RKO (cell line): ENCODE data around the gene ADGRE1.
"Not testable (repeated sequence)": the region's sequence is repeated elsewhere in the genome, so short reads cannot be mapped to it uniquely, and the experiment has no call there.

Source experiments
- DNase-seq: peaks from one replicate; pipeline ENCODE4 v3.0.0-alpha.2; 2016; ENCODE audit warnings: low spot score

Gene ADGRE1

GRCh38 chr19:6887316-6887715 lies at the start of gene ADGRE1:
Gene ADGRE1 (plus strand): TSS chr19:6887579. CDS start chr19:6887609, 30 bp downstream.
- no peak for DNase-seq

- no peak for DNase-seq
These were observed 49.2 kb upstream of the ADGRE1 start for GRCh38 chr19:6838062-6838655.

- no peak for DNase-seq
These were observed 44.3 kb upstream of the ADGRE1 start for GRCh38 chr19:6842871-6843607.

GRCh38 chr19:6847828-6848200 lies 39.6 kb upstream of the ADGRE1 start:
- no peak for DNase-seq

- no peak for DNase-seq
These were observed 38.4 kb upstream of the ADGRE1 start for GRCh38 chr19:6848986-6849385.

- no peak for DNase-seq
These were observed 37.5 kb upstream of the ADGRE1 start for GRCh38 chr19:6849876-6850275.

GRCh38 chr19:6851359-6851758 lies 36.0 kb upstream of the ADGRE1 start:
- no peak for DNase-seq

GRCh38 chr19:6852001-6852400 lies 35.4 kb upstream of the ADGRE1 start:
- no peak for DNase-seq

GRCh38 chr19:6853868-6854267 lies 33.5 kb upstream of the ADGRE1 start:
- no peak for DNase-seq

GRCh38 chr19:6854758-6855157 lies 32.6 kb upstream of the ADGRE1 start:
- no peak for DNase-seq

GRCh38 chr19:6856749-6857372 lies 30.5 kb upstream of the ADGRE1 start:
- no peak for DNase-seq

GRCh38 chr19:6861683-6862286 lies 25.6 kb upstream of the ADGRE1 start:
- DNase-seq, result no peak

GRCh38 chr19:6862673-6863078 lies 24.7 kb upstream of the ADGRE1 start:
- peak; percentile 85 for DNase-seq

GRCh38 chr19:6864325-6864940 lies 22.9 kb upstream of the ADGRE1 start:
- DNase-seq, result no peak

GRCh38 chr19:6865849-6866248 lies 21.5 kb upstream of the ADGRE1 start:
- no peak for DNase-seq

- DNase-seq, result no peak
These were observed 20.6 kb upstream of the ADGRE1 start for GRCh38 chr19:6866741-6867151.

GRCh38 chr19:6868351-6868750 lies 19.0 kb upstream of the ADGRE1 start:
- no peak for DNase-seq

- DNase-seq, result not testable (repeated sequence)
These were observed 18.1 kb upstream of the ADGRE1 start for GRCh38 chr19:6869151-6869882.

GRCh38 chr19:6873708-6874431 lies 13.5 kb upstream of the ADGRE1 start:
- DNase-seq, result peak; percentile 14

- DNase-seq, result no peak
These were observed 12.2 kb upstream of the ADGRE1 start for GRCh38 chr19:6875218-6875617.

GRCh38 chr19:6876748-6877147 lies 10.6 kb upstream of the ADGRE1 start:
- DNase-seq, result no peak
